GM12874 (cell line): Measurements from ENCODE around the gene IFFO2.

Experiments
- TF ChIP-seq, protein P1 (sequence below): IDR thresholded peaks from 2 replicates; pipeline ENCODE4 v1.5.1; 2011; ENCODE audit warnings: low read depth, mild to moderate bottlenecking, control low read depth, low read length, moderate library complexity; ENCODE audit not compliant: insufficient read depth

The IFFO2 gene

GRCh38 chr1:18913065-18913835, 43.2 kb downstream of the IFFO2 start:
- TF ChIP-seq, protein P1, sequence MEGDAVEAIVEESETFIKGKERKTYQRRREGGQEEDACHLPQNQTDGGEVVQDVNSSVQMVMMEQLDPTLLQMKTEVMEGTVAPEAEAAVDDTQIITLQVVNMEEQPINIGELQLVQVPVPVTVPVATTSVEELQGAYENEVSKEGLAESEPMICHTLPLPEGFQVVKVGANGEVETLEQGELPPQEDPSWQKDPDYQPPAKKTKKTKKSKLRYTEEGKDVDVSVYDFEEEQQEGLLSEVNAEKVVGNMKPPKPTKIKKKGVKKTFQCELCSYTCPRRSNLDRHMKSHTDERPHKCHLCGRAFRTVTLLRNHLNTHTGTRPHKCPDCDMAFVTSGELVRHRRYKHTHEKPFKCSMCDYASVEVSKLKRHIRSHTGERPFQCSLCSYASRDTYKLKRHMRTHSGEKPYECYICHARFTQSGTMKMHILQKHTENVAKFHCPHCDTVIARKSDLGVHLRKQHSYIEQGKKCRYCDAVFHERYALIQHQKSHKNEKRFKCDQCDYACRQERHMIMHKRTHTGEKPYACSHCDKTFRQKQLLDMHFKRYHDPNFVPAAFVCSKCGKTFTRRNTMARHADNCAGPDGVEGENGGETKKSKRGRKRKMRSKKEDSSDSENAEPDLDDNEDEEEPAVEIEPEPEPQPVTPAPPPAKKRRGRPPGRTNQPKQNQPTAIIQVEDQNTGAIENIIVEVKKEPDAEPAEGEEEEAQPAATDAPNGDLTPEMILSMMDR: peak; percentile 98

DNA sequence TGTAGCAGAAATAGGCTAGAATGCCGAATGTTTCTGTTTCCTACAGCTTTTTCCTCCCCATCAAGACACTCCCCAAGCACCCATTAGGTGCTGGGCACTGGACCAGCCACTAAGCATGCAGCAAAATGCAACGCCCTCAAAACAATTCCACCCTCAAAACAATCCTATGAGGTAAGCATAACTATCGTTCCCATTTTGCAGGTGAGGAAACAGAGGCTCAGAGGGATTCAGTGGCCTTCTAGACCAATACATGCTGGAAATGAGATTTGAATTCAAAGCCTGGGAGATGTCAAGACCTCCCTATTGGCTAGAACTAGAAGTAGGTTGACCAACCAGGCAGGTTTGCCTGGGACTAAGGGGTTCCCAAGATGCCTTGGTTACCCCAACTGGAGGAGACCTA, 43.9 kb downstream of the IFFO2 start:
- TF ChIP-seq, protein P1: no peak

- TF ChIP-seq, protein P1: no peak
Measured at GRCh38 chr1:18908911-18909771, 47.3 kb downstream of the IFFO2 start.

- TF ChIP-seq, protein P1: no peak
Measured at GRCh38 chr1:18907917-18908845, 48.3 kb downstream of the IFFO2 start.

- TF ChIP-seq, protein P1: peak; percentile 67
Measured at GRCh38 chr1:18907021-18907916, 49.2 kb downstream of the IFFO2 start.

DNA sequence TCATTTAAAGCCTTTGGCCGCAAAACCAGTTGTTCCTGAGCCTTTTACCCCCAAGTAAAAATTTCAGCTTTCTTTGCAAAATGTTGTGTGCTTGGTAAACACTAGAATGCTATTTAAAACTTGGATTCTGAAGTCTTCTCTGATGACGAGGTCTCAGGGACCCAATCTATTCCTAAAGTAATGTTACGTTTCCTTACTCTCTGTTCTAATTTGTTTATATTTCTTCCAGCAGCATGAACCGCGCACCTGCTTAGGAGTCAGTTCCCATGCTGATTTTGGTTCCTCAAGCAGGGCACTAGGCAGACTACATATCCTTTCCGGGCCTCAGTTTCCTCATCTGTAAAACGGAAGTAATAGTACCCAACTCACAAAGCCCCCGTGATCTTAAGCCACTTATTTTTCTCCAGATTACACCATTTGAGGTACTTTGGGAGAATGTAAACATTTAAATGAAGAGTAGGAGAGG, 53.2 kb downstream of the IFFO2 start:
- TF ChIP-seq, protein P1: no peak
